Retinal pigment epithelial cell (primary cell): Measurements from ENCODE around the gene CNOT8.

ENCODE experiments used
- DNase-seq: peaks from one replicate; pipeline ENCODE4 v3.0.0-alpha.2; 2010; ENCODE audit warnings: low read depth
- H3K4me3 ChIP-seq: 2 replicates; pipeline ENCODE4 v1.5.1; 2011; ENCODE audit warnings: mild to moderate bottlenecking, low read length, control low read depth, moderate library complexity
- TF ChIP-seq, protein P1 (sequence below): conservative IDR thresholded peaks from 2 replicates; pipeline ENCODE4 v1.5.1; 2011; ENCODE audit warnings: low read depth, low read length, control low read depth, inconsistent platforms

CNOT8 gene

DNA sequence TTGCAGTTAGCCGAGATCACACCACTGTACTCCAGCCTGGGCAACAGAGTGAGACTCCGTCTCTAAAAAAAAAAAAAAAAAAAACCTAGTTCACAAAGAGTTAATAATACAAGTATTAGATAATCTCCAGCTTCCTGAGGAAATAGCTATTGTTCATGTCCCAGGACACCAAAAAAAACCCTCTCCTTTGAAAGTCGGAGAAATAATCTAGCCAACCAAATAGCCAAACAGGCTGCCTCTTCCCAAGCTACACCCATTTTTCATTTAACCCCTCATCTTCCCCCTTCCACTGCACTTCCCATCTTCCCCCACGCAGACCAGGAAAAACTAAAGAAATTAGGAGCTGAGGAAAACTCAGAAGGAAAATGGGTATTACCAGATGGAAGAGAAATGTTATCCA, 23.6 kb downstream of the CNOT8 start:
- no peak overlapping the region for H3K4me3 ChIP-seq
- TF ChIP-seq, protein P1, sequence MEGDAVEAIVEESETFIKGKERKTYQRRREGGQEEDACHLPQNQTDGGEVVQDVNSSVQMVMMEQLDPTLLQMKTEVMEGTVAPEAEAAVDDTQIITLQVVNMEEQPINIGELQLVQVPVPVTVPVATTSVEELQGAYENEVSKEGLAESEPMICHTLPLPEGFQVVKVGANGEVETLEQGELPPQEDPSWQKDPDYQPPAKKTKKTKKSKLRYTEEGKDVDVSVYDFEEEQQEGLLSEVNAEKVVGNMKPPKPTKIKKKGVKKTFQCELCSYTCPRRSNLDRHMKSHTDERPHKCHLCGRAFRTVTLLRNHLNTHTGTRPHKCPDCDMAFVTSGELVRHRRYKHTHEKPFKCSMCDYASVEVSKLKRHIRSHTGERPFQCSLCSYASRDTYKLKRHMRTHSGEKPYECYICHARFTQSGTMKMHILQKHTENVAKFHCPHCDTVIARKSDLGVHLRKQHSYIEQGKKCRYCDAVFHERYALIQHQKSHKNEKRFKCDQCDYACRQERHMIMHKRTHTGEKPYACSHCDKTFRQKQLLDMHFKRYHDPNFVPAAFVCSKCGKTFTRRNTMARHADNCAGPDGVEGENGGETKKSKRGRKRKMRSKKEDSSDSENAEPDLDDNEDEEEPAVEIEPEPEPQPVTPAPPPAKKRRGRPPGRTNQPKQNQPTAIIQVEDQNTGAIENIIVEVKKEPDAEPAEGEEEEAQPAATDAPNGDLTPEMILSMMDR: no peak
- DNase-seq: no peak

DNA sequence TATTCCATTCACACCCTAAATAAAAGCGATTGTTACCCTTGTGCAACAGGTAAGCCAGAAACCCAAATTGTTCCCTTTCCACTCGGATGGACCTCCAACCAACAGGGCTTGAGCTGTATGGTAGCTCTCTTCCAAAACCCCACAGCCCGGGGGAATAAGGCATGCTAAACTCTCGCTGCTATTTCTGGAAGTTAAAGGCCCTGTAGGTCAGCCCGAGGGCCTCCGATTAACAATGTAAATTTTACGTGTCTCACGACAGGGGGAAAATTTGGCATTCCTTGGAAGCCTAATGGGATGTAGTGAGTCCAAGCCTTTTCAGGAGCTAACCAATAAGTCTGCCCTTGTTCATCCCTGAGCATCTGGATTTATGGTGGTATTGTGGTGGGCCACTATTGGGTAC, 26.0 kb downstream of the CNOT8 start:
- no peak overlapping the region for H3K4me3 ChIP-seq
- TF ChIP-seq, protein P1: no peak
- no peak for DNase-seq

- H3K4me3 ChIP-seq: no peak overlapping the region
- no peak for DNase-seq
- TF ChIP-seq, protein P1: no peak
Measured at GRCh38 chr5:154885439-154885838, 27.0 kb downstream of the CNOT8 start.

- no peak for DNase-seq
- TF ChIP-seq, protein P1: no peak
- no peak overlapping the region for H3K4me3 ChIP-seq
Measured at GRCh38 chr5:154892369-154892771, 33.9 kb downstream of the CNOT8 start.

- TF ChIP-seq, protein P1: no peak
- no peak for DNase-seq
- H3K4me3 ChIP-seq: no peak overlapping the region
Measured at GRCh38 chr5:154893381-154893780, 35.0 kb downstream of the CNOT8 start.

DNA sequence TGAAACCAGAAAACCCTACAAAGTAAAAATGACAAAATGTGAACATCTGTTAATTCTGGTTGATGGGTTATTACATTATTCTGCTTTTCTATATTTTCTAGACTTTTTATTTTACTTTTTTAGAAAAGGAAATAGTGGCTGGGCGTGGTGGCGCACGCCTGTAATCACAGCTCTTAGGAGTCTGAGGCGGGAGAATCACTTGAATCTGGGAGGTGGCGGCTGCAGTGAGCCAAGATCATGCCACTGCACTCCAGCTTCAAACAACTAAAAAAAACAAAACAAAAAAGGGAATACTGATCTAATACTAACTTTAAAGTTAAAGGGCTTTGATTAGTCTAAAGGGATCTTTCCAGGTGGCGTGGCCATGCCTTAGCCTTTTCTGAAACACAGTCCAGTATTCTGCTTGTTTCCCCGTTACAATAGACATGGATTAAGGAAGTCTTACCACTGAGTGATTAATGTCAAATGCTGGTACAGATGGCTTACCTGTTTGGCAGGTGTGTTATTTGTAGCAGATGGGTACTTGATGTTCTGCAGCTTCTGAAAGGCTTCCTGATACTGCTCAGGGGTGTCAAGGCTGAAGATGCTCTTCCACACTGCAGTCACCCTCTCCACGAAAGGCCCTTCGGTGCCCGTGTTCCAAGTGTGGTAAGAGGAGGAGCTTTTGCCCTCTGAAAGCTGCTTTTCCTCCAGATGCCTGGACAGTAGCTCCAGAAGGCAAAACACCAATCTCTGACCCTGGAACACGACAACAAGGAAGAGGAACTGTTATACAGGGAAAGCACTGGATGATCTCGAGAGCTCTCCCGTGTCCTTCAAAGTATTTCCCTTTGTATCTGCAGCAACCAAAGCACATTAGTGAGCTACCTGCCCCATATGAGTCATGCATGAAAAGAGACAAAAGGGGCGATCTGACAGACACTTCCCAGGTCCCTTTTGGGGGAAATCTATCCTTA, 37.5 kb downstream of the CNOT8 start:
- no peak overlapping the region for H3K4me3 ChIP-seq
- TF ChIP-seq, protein P1: no peak
- DNase-seq: no peak
